AG08396 (cell line): ENCODE measurements around the gene FOXP1.
"Not testable (repeated sequence)": the region's sequence is repeated elsewhere in the genome, so short reads cannot be mapped to it uniquely, and the experiment has no call there.

Source experiments
- DNase-seq: peaks from one replicate; pipeline ENCODE4 v3.0.0; 2012; ENCODE audit warnings: low spot score, mixed read lengths

FOXP1 gene

GRCh38 chr3:71029770-71030169, 553.8 kb downstream of the FOXP1 start:
- DNase-seq = no peak

- DNase-seq = no peak
Observed at GRCh38 chr3:71028802-71029201, 554.7 kb downstream of the FOXP1 start.

- no peak for DNase-seq
Observed at GRCh38 chr3:71028184-71028583, 555.3 kb downstream of the FOXP1 start.

- no peak for DNase-seq
Observed at GRCh38 chr3:71026634-71027578, 556.6 kb downstream of the FOXP1 start.

- no peak for DNase-seq
Observed at GRCh38 chr3:71025516-71025915, 558.0 kb downstream of the FOXP1 start.

- DNase-seq = no peak
Observed at GRCh38 chr3:71025010-71025409, 558.5 kb downstream of the FOXP1 start.

- no peak for DNase-seq
Observed at GRCh38 chr3:71022551-71023335, 560.8 kb downstream of the FOXP1 start.

- DNase-seq = no peak
Observed at GRCh38 chr3:71018799-71019198, 564.7 kb downstream of the FOXP1 start.

GRCh38 chr3:71016178-71016845, 567.2 kb downstream of the FOXP1 start:
- DNase-seq = no peak

GRCh38 chr3:71014616-71015015, 568.9 kb downstream of the FOXP1 start:
- DNase-seq = not testable (repeated sequence)

GRCh38 chr3:71012971-71013370, 570.6 kb downstream of the FOXP1 start:
- DNase-seq = no peak

GRCh38 chr3:71011565-71012287, 571.8 kb downstream of the FOXP1 start:
- no peak for DNase-seq

GRCh38 chr3:71010726-71011455, 572.6 kb downstream of the FOXP1 start:
- DNase-seq = no peak

- DNase-seq = no peak
Observed at GRCh38 chr3:71008350-71008935, 575.1 kb downstream of the FOXP1 start.

GRCh38 chr3:71006810-71007785, 576.4 kb downstream of the FOXP1 start:
- DNase-seq = no peak

- no peak for DNase-seq
Observed at GRCh38 chr3:71005702-71006321, 577.7 kb downstream of the FOXP1 start.

GRCh38 chr3:71003511-71003910, 580.0 kb downstream of the FOXP1 start:
- no peak for DNase-seq

GRCh38 chr3:71002298-71002697, 581.2 kb downstream of the FOXP1 start:
- no peak for DNase-seq

GRCh38 chr3:71001303-71001830, 582.2 kb downstream of the FOXP1 start:
- no peak for DNase-seq
